NCI-H2029 treated with DMSO at 0.1 percent for 48 hours (cell line): ENCODE data around the gene ANGPT4.

Experiments used
- DNase-seq: peaks from one replicate; lab custom pipeline; 2025; lab: John Stamatoyannopoulos, UW

The ANGPT4 gene

GRCh38 chr20:940926-941325 is 24.8 kb upstream of the ANGPT4 start:
- no peak for DNase-seq

GRCh38 chr20:939606-940005 is 23.5 kb upstream of the ANGPT4 start:
- DNase-seq, result no peak

- DNase-seq, result no peak
These were observed 18.2 kb upstream of the ANGPT4 start for GRCh38 chr20:934186-934840.

- no peak for DNase-seq
These were observed 16.9 kb upstream of the ANGPT4 start for GRCh38 chr20:933029-933428.

- no peak for DNase-seq
These were observed 15.3 kb upstream of the ANGPT4 start for GRCh38 chr20:931401-931800.

GRCh38 chr20:926670-927069 is 10.5 kb upstream of the ANGPT4 start:
- DNase-seq, result no peak

- no peak for DNase-seq
These were observed 9.4 kb upstream of the ANGPT4 start for GRCh38 chr20:925516-925915.

- DNase-seq, result no peak
These were observed 8.5 kb upstream of the ANGPT4 start for GRCh38 chr20:924639-925038.

GRCh38 chr20:922781-923180 is 6.6 kb upstream of the ANGPT4 start:
- DNase-seq, result no peak

GRCh38 chr20:921068-921467 is 4.9 kb upstream of the ANGPT4 start:
- DNase-seq, result no peak

GRCh38 chr20:920311-920710 is 4.2 kb upstream of the ANGPT4 start:
- DNase-seq, result no peak

- DNase-seq, result no peak
These were observed 3.4 kb upstream of the ANGPT4 start for GRCh38 chr20:919491-919916.

GRCh38 chr20:917416-917815 is 1.3 kb upstream of the ANGPT4 start:
- no peak for DNase-seq

GRCh38 chr20:916825-917224 is 691 bp upstream of the ANGPT4 start:
- no peak for DNase-seq

- DNase-seq, result no peak
These were observed 1.2 kb downstream of the ANGPT4 start for GRCh38 chr20:914727-915498.

GRCh38 chr20:913306-913849 is 2.8 kb downstream of the ANGPT4 start:
- DNase-seq, result no peak

GRCh38 chr20:911882-912600 is 4.1 kb downstream of the ANGPT4 start:
- no peak for DNase-seq

GRCh38 chr20:910870-911770 is 5.0 kb downstream of the ANGPT4 start:
- DNase-seq, result no peak

- DNase-seq, result no peak
These were observed 5.8 kb downstream of the ANGPT4 start for GRCh38 chr20:910132-910869.

GRCh38 chr20:909641-910040 is 6.5 kb downstream of the ANGPT4 start:
- no peak for DNase-seq

- DNase-seq, result no peak
These were observed 9.3 kb downstream of the ANGPT4 start for GRCh38 chr20:906703-907270.
